Sigmoid colon (tissue), 4 donors: ENCODE data around the gene PITX1.

ENCODE experiments used
- EP300 ChIP-seq, 4 donors: sonication (generic); formaldehyde crosslinking; IDR thresholded peaks; one replicate each; pipeline ENCODE4 v1.6.1; 2017; ENCODE audit warnings: antibody characterized with exemption in 4 of 4
- POLR2A ChIP-seq, 2 donors: fragments of 450-650 bp; IDR thresholded peaks; one replicate each; pipeline ENCODE4 v1.6.1; 2016; ENCODE audit warnings: antibody characterized with exemption in 2 of 2, mild to moderate bottlenecking in 2 of 2, moderate library complexity in 2 of 2
- POLR2AphosphoS5 ChIP-seq, 4 donors: sonication (generic); formaldehyde crosslinking; IDR thresholded peaks; one replicate each; pipeline ENCODE4 v1.6.1; 2017; ENCODE audit warnings: antibody characterized with exemption in 4 of 4
- TF ChIP-seq, protein P1 (sequence below), 4 experiments: fragments of 450-650 bp in 3 of 4; fragments of 200-600 bp in 1 of 4; IDR thresholded peaks; one replicate each; pipeline ENCODE4 v1.5.1; 2016 to 2019; ENCODE audit warnings: antibody characterized with exemption in 4 of 4, mild to moderate bottlenecking in 3 of 4, moderate library complexity in 2 of 4

DNA sequence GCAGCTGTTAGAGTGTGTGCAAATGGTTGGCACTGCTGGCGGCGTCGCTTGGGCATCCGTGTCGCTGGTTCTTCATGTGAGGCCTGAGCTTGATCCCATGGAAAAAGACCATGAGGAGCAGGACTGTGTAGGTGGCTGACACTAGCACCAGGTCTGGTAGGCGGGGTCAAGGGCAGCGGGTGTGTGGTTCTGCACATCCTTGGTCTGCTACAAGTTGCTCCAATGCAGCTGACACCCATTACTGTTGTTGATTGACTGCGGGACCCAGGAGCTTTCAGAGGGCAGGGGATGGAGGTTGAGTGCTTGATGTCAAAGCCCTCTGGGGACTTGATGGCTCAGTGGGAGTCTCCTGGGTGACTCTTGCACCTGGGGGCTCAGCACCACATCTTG, 29.0 kb upstream of the PITX1 start:
- TF ChIP-seq EP300 (IDR thresholded peaks at IDR 0.05) = no peak
- no peak for TF ChIP-seq POLR2AphosphoS5 (IDR thresholded peaks at IDR 0.05)
- TF ChIP-seq, protein P1, sequence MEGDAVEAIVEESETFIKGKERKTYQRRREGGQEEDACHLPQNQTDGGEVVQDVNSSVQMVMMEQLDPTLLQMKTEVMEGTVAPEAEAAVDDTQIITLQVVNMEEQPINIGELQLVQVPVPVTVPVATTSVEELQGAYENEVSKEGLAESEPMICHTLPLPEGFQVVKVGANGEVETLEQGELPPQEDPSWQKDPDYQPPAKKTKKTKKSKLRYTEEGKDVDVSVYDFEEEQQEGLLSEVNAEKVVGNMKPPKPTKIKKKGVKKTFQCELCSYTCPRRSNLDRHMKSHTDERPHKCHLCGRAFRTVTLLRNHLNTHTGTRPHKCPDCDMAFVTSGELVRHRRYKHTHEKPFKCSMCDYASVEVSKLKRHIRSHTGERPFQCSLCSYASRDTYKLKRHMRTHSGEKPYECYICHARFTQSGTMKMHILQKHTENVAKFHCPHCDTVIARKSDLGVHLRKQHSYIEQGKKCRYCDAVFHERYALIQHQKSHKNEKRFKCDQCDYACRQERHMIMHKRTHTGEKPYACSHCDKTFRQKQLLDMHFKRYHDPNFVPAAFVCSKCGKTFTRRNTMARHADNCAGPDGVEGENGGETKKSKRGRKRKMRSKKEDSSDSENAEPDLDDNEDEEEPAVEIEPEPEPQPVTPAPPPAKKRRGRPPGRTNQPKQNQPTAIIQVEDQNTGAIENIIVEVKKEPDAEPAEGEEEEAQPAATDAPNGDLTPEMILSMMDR (IDR thresholded peaks at IDR 0.05) = no peak
- TF ChIP-seq POLR2A (IDR thresholded peaks at IDR 0.05) = no peak
